GM12874 (cell line): ENCODE results near the gene TRRAP.

Experiments used
- CTCF ChIP-seq: IDR thresholded peaks from 2 replicates; pipeline ENCODE4 v1.5.1; 2011; ENCODE audit warnings: low read depth, mild to moderate bottlenecking, control low read depth, low read length, moderate library complexity; ENCODE audit not compliant: insufficient read depth

Gene TRRAP

DNA sequence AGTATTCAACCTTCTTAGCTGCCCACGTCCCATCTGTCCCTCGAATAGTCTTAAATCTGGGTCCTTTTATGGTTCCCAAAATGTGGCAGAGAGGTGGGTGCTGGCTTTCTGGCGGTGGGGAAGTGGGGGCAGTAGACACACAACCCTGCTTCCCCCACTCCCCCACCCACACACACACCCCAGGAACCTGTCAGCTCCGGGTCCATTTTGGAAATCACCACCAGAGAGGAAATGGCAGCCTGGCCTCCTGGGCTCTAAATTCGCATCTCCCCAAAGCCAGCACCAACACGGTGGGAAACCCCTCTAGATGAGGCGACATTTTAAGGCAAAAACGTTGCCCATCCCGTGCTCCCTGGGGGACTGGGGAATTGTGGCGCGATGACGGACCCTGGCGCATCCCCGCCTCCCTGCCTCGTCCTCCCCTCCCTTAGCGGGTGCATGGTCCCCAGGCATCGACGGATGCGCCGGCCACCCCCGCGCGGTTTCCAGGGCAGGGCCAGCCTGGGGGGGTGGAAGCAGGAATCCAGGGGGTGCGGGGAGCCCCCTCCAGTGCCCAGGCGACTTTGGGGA, 9.2 kb upstream of the TRRAP start:
- no peak for TF ChIP-seq CTCF

GRCh38 chr7:98869597-98870120, 8.7 kb upstream of the TRRAP start, which contains the start of gene TMEM130:
TSS of gene TMEM130 (minus strand) at chr7:98870014. CDS start at chr7:98869861, 153 bp downstream.
- no peak for TF ChIP-seq CTCF

DNA sequence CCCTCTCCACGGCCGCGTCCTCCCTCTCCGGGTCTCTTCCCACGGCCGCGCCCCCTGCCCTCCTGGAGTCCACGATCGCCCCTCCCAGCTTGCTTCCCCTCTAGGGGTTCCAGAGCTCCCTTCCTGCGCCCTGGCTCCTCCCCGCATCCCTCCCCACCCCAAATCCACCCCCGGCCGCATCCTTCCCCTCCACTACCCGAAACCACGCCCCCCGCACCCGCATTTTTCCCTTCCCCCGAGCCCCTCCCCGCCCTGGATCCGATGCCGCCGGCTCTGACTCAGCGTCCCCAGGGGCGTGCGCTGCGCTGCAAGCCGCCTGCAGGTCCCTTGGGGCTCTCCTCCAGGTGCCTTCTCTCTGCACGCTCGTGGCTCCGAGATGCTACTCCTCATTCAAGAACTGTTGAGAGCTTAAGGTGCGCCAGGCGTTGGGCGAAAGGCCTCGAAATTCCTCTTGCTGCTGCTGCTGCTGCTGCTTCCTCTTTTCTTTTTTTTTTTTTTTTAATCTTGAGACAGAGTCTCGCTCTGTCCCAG, 8.1 kb upstream of the TRRAP start:
- no peak for TF ChIP-seq CTCF

DNA sequence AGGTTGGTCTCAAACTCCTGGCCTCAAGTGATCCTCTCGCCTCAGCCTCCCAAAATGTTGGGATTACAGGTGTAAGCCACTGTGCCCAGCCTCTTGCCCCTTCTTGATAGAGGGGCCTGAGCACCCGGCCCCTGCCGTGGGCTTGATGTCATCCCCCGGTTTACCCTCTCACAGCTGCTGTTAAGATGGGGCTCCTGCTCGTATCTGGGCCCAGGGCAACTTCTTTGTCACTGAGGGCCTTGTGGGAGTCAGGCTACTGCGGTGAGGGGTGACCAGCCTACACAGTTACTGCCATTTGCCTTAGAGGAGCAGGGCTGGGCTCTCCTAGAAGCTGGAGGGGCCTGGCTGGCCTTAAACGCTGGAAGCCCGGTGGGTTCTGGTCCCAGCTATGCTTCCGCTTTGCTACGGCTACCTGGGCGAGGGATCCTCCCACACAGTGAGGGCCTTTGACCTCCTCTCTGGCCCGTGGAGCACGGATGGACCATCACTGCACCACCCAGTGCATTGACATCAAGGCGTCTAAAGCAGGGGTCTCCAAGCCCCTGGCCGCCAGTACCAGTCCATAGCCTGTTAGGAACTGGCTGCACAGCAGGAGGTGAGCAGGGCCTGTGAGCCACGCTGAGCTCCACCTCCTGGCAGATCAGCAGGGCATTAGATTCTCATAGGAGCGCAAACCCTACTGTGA, 7.4 kb upstream of the TRRAP start:
- TF ChIP-seq CTCF = no peak

DNA sequence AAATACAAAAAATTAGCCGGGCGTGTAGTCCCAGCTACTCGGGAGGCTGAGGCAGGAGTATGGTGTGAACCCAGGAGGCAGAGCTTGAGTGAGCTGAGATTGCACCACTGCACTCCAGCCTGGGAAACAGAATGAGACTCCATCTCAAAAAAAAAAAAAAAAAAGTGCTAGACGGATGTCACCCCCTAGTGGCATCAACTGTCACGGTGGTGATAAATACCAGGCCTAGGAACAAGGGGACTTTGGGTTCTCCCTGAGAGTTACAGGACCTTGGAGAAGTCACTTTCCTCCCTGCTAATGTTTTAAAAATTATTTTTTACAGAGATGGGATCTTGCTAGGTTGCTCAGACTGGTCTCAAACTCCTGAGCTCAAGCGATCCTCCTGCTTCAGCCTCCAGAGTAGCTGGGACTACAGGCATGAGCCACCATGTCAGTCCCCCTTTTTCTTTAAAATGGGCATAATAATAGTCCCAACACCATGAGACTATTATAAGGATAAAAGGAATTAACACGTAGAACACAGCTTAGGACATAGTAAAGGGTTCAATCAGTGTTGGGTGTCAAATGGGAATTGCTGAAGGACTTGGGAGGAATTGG, 5.9 kb upstream of the TRRAP start:
- peak; percentile 44; the same call in 1 of the 2 replicates for TF ChIP-seq CTCF

GRCh38 chr7:98874942-98875341, 3.4 kb upstream of the TRRAP start:
- no peak for TF ChIP-seq CTCF

DNA sequence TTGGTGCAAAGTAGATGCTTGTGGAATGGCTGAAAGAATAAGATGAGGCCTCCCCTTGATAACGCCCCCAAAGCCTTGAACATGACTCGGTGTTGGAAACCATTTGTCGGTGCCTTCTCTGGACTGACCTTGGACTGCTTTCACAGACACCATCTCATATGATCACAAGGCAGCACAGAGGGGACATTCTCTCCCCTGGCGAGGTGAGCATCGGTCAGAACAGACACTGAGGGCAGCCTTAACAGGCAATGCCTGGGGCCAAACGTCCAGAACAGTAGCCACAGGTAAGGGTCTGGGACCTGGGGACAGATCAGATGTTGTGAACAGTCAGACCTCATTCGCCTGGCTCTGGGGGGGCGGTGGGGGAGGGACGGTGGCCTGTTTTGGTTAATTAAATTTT, 2.8 kb upstream of the TRRAP start:
- no peak for TF ChIP-seq CTCF
